Measurements from ENCODE around the gene RPS21. TPM values are rescaled to one million over a fixed set of nuclear protein-coding genes. Genes with fewer than 3 reads are reported as not detected.
A peak's percentile ranks its signal among the peaks of the same experiment; 100 is the strongest.

The RPS21 gene
- total and polyA plus RNA-seq, 10 of the 15 experiments (the other 5 are each of a cell fraction or from before 2014, with no cell fraction given), result 1,474 to 4,987 (median 2,439) TPM

DNA sequence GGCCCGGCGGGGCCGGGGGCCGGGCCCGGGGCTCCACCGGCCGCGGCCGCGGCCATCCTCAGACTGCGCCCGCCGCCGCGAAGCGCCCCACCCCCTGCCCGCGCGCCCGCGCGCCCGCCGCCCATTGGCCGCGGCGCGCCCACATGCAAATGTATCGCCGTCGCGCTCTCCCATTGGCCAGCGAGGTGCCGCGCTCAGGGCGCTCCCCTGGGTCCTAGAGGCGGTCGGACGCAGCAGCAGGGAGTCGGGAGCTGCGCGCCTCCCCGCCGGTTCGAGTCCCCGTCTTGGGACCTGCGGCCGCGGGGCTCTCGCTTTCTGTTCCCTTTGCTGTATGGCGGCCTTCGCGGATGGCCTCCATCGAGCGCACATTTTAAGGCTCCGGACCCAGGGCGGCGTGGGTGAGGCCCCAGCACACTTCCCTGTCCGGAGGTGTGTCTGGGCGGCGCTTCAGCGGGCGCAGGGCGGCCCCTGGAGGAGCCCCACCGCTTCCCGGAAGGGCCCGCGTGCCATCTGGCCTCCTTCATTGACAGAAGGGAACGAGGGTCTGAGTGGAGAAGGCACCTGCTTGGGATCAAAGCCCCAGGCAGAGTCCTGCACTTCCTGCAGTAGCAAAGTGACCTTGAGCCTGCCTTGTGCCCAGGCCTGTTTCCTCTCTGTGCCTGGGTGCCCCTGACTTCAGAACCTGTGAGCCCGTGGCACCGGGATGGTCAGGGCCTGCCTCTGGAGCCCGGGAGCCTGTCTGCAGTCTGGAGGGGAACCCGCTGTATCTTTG lies 20.5 kb downstream of the RPS21 start, which contains the start of gene CABLES2:
CABLES2 (minus strand) TSS at position 65 of the 772 bp plus-strand sequence; CDS start at position 56, 9 bp downstream.
- intact Hi-C loops (cut with micrococcal nuclease; ENCODE audit: unreplicated experiment), result loop anchor here (5.0 kb wide), 1 partner anchor 385 kb away; no protein-coding TSS in a partner anchor
- Histone ChIP-seq H4K20me1 (ENCODE audit: control insufficient read depth, insufficient read depth) (no peaks in the 10 kb centered on the region; the same call in 1 of the 2 replicates), H3K79me2 (ENCODE audit: control insufficient read depth, insufficient read depth, low read length) (peaks cover 14% of the 10 kb centered on the region), H3K9ac (ENCODE audit: control insufficient read depth, insufficient read depth, low read length) (peak within 1 kb of the TSS; percentile 85), H3K4me1 (ENCODE audit: control insufficient read depth, insufficient read depth, low read length) (peaks cover 12% of the 10 kb centered on the region), H3K4me3 (peak within 1 kb of the TSS; percentile 73), H3K4me2 (ENCODE audit: control insufficient read depth, insufficient read depth) (peak within 1 kb of the TSS; percentile 92), H3K36me3 (ENCODE audit: control insufficient read depth in 2 of 2, insufficient read depth in 2 of 2, low read length in 1 of 2) (no peaks in the 10 kb centered on the region; a peak in 1 of 4 replicates), H3K27ac (ENCODE audit: control insufficient read depth, insufficient read depth) (peak within 1 kb of the TSS; percentile 85), H3K9me3 (replicated peaks; ENCODE audit: control insufficient read depth, insufficient read depth, low read length) (no peaks in the 10 kb centered on the region), H3K27me3 (replicated peaks in 1 of 2; ENCODE audit: control insufficient read depth in 2 of 2, insufficient read depth in 2 of 2, low read length in 1 of 2) (no peaks in the 10 kb centered on the region), H2AFZ (ENCODE audit: control insufficient read depth, low read depth, low read length) (peak within 1 kb of the TSS; percentile 96)
- POLR2A ChIA-PET, result interaction anchor here (0.6 kb wide), 1 partner anchor 21 kb away, joined by 3 read pairs; no protein-coding TSS in a partner anchor
- BruUV-seq (replicated peaks), result TSS peak; percentile 41
- RAD21 ChIA-PET (ENCODE audit: unreplicated experiment), result no interaction called here
- ATAC-seq (peak; percentile 94), FAIRE-seq (peak; percentile 82), DNase-seq (ENCODE audit: low read depth, low spot score) (peak; percentile 58)
- 8% methylated on average over 43 of the region's 73 CpGs for WGBS (ENCODE audit: insufficient coverage, insufficient replicate concordance, low lambda C conversion rate, missing lambda C conversion rate)
- SMC1A ChIA-PET (ENCODE audit: uncharacterized antibody, unreplicated experiment), result no interaction called here
- CTCF ChIA-PET, result interaction anchor here (1.4 to 4.2 kb wide), 2 partner anchors 25 to 210 kb away, joined by 3 to 23 read pairs; no protein-coding TSS in a partner anchor
- in situ Hi-C loops (cut with MboI), result no loop called here
- TF ChIP-seq SPI1 (IDR thresholded peaks at IDR 0.05; ENCODE audit: borderline replicate concordance, insufficient read depth, low read depth, low read length) (peak; percentile 31; the same call in 1 of the 2 replicates), HCFC1 (IDR thresholded peaks at IDR 0.05; ENCODE audit: low read length) (peak; percentile 47; the same call in 1 of the 2 replicates), PAX8 (IDR thresholded peaks at IDR 0.05) (no peak), TAF1 (IDR thresholded peaks at IDR 0.05; ENCODE audit: borderline replicate concordance, low read depth, low read length) (peak; percentile 90), CBFB (IDR thresholded peaks at IDR 0.05; ENCODE audit: low read depth) (peak; percentile 45; the same call in 1 of the 2 replicates), CHD2 (IDR thresholded peaks at IDR 0.05; ENCODE audit: borderline replicate concordance, low read depth, low read length) (0 out of 2 replicates have a peak, but pooled peaks have one; percentile 35), EED (IDR thresholded peaks at IDR 0.05; ENCODE audit: low read depth) (no peak)
- TF ChIP-seq, protein P1, sequence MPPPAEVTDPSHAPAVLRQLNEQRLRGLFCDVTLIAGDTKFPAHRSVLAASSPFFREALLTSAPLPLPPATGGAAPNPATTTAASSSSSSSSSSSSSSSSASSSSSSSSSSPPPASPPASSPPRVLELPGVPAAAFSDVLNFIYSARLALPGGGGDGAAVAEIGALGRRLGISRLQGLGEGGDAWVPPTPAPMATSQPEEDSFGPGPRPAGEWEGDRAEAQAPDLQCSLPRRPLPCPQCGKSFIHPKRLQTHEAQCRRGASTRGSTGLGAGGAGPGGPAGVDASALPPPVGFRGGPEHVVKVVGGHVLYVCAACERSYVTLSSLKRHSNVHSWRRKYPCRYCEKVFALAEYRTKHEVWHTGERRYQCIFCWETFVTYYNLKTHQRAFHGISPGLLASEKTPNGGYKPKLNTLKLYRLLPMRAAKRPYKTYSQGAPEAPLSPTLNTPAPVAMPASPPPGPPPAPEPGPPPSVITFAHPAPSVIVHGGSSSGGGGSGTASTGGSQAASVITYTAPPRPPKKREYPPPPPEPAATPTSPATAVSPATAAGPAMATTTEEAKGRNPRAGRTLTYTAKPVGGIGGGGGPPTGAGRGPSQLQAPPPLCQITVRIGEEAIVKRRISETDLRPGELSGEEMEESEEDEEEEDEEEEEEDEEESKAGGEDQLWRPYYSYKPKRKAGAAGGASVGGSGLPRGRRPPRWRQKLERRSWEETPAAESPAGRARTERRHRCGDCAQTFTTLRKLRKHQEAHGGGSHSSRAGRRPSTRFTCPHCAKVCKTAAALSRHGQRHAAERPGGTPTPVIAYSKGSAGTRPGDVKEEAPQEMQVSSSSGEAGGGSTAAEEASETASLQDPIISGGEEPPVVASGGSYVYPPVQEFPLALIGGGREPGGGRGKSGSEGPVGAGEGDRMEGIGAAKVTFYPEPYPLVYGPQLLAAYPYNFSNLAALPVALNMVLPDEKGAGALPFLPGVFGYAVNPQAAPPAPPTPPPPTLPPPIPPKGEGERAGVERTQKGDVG (CRISPR knock-in tag; IDR thresholded peaks at IDR 0.05), result no peak
- TF ChIP-seq, protein P2, sequence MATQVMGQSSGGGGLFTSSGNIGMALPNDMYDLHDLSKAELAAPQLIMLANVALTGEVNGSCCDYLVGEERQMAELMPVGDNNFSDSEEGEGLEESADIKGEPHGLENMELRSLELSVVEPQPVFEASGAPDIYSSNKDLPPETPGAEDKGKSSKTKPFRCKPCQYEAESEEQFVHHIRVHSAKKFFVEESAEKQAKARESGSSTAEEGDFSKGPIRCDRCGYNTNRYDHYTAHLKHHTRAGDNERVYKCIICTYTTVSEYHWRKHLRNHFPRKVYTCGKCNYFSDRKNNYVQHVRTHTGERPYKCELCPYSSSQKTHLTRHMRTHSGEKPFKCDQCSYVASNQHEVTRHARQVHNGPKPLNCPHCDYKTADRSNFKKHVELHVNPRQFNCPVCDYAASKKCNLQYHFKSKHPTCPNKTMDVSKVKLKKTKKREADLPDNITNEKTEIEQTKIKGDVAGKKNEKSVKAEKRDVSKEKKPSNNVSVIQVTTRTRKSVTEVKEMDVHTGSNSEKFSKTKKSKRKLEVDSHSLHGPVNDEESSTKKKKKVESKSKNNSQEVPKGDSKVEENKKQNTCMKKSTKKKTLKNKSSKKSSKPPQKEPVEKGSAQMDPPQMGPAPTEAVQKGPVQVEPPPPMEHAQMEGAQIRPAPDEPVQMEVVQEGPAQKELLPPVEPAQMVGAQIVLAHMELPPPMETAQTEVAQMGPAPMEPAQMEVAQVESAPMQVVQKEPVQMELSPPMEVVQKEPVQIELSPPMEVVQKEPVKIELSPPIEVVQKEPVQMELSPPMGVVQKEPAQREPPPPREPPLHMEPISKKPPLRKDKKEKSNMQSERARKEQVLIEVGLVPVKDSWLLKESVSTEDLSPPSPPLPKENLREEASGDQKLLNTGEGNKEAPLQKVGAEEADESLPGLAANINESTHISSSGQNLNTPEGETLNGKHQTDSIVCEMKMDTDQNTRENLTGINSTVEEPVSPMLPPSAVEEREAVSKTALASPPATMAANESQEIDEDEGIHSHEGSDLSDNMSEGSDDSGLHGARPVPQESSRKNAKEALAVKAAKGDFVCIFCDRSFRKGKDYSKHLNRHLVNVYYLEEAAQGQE (IDR thresholded peaks at IDR 0.05; ENCODE audit: low read depth, low read length), result 0 out of 2 replicates have a peak, but pooled peaks have one; percentile 16
- TF ChIP-seq, protein P3, sequence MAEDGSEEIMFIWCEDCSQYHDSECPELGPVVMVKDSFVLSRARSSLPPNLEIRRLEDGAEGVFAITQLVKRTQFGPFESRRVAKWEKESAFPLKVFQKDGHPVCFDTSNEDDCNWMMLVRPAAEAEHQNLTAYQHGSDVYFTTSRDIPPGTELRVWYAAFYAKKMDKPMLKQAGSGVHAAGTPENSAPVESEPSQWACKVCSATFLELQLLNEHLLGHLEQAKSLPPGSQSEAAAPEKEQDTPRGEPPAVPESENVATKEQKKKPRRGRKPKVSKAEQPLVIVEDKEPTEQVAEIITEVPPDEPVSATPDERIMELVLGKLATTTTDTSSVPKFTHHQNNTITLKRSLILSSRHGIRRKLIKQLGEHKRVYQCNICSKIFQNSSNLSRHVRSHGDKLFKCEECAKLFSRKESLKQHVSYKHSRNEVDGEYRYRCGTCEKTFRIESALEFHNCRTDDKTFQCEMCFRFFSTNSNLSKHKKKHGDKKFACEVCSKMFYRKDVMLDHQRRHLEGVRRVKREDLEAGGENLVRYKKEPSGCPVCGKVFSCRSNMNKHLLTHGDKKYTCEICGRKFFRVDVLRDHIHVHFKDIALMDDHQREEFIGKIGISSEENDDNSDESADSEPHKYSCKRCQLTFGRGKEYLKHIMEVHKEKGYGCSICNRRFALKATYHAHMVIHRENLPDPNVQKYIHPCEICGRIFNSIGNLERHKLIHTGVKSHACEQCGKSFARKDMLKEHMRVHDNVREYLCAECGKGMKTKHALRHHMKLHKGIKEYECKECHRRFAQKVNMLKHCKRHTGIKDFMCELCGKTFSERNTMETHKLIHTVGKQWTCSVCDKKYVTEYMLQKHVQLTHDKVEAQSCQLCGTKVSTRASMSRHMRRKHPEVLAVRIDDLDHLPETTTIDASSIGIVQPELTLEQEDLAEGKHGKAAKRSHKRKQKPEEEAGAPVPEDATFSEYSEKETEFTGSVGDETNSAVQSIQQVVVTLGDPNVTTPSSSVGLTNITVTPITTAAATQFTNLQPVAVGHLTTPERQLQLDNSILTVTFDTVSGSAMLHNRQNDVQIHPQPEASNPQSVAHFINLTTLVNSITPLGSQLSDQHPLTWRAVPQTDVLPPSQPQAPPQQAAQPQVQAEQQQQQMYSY (CRISPR knock-in tag; IDR thresholded peaks at IDR 0.05), result no peak
